GM12878 (cell line): Measurements from ENCODE around the gene HBQ1. TPM values are rescaled to one million over a fixed set of nuclear protein-coding genes. Genes with fewer than 3 reads are reported as not detected.

Experiments used
- CHD2 ChIP-seq: IDR thresholded peaks from 2 replicates; pipeline ENCODE4 v1.6.1; 2011; ENCODE audit warnings: low read depth, low read length, improper control_type of control experiment, borderline replicate concordance
- DPF2 ChIP-seq: fragments of 450-650 bp; IDR thresholded peaks from 2 replicates; pipeline ENCODE4 v1.6.1; 2017; ENCODE audit warnings: mild to moderate bottlenecking
- MEF2B ChIP-seq: fragments of 450-650 bp; IDR thresholded peaks from 2 replicates; pipeline ENCODE4 v1.6.1; 2018; ENCODE audit warnings: mild to moderate bottlenecking, moderate library complexity; ENCODE audit not compliant: partially characterized antibody, poor library complexity, severe bottlenecking
- NBN ChIP-seq: fragments of 450-650 bp; IDR thresholded peaks from 2 replicates; pipeline ENCODE4 v1.6.1; 2016
- PKNOX1 ChIP-seq: fragments of 450-650 bp; IDR thresholded peaks from 2 replicates; pipeline ENCODE4 v1.6.1; 2016; ENCODE audit warnings: mild to moderate bottlenecking
- SMAD5 ChIP-seq: IDR thresholded peaks from 2 replicates; pipeline ENCODE4 v1.6.1; 2016; ENCODE audit warnings: antibody characterized with exemption, low read depth
- ZNF687 ChIP-seq: fragments of 450-650 bp; IDR thresholded peaks from 2 replicates; pipeline ENCODE4 v1.6.1; 2017; ENCODE audit warnings: mild to moderate bottlenecking, moderate library complexity
- polyA plus RNA-seq, 11 experiments: library from polyadenylated mRNA; depleted of rRNA in 4 of 11; unstranded in 6 of 11; stranded (reverse) in 5 of 11; fragments of >200 nt; fragmentation: Nextera tagmentation in 4 of 11; fragmentation: Illumina TruSeq in 1 of 11; extraction: Ambion mirVana in 4 of 11; extraction: Trizol in 1 of 11; gene quantifications; 1 replicate in 1 of 11; 2 replicates in 10 of 11; pipeline versions ENCODE4 v1.2.1 to v1.2.3, GENCODE V29; 2011 to 2016; ENCODE audit warnings: inconsistent platforms in 2 of 11, missing spikeins in 2 of 11, low read depth in 1 of 11
- total RNA-seq, 4 experiments: library from RNA; depleted of rRNA in 3 of 4; stranded (reverse); fragments of >200 nt in 3 of 4; fragmentation: Illumina TruSeq in 1 of 4; extraction: Trizol in 1 of 4; gene quantifications; 2 replicates each; pipeline versions ENCODE4 v1.2.1 to v1.2.3, GENCODE V29; 2013 to 2021
- TF ChIP-seq, protein P1 (sequence below): fragments of 450-650 bp; IDR thresholded peaks from 2 replicates; pipeline ENCODE4 v1.6.1; 2018; ENCODE audit warnings: mild to moderate bottlenecking, low read depth, moderate library complexity; ENCODE audit not compliant: partially characterized antibody

HBQ1 gene
- total and polyA plus RNA-seq, 10 of the 15 experiments (the other 5 are each of a cell fraction or from before 2014, with no cell fraction given) = not detected

DNA sequence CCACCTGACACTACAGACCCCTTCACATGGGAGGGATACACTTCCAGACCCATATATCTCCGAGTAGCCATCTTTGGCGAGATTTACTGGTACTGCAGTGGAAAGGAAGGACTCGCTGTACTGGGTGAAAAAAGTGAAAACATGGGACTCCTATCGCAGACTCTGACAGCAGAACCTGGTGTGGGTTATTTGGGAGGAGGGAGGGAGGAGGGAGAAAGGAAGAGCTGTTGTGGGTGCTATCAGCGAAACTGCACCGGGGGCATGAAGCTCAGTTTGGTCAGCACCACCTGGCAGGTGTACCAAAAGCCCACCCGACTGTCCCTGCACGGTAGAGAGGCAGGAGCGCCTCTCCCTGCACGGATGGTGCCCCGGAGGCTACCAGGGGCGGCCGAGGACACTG lies 5.0 kb downstream of the HBQ1 start (continued):
- TF ChIP-seq, protein P1, sequence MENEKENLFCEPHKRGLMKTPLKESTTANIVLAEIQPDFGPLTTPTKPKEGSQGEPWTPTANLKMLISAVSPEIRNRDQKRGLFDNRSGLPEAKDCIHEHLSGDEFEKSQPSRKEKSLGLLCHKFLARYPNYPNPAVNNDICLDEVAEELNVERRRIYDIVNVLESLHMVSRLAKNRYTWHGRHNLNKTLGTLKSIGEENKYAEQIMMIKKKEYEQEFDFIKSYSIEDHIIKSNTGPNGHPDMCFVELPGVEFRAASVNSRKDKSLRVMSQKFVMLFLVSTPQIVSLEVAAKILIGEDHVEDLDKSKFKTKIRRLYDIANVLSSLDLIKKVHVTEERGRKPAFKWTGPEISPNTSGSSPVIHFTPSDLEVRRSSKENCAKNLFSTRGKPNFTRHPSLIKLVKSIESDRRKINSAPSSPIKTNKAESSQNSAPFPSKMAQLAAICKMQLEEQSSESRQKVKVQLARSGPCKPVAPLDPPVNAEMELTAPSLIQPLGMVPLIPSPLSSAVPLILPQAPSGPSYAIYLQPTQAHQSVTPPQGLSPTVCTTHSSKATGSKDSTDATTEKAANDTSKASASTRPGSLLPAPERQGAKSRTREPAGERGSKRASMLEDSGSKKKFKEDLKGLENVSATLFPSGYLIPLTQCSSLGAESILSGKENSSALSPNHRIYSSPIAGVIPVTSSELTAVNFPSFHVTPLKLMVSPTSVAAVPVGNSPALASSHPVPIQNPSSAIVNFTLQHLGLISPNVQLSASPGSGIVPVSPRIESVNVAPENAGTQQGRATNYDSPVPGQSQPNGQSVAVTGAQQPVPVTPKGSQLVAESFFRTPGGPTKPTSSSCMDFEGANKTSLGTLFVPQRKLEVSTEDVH = no peak
- no peak for TF ChIP-seq ZNF687
- no peak for TF ChIP-seq SMAD5
- no peak for TF ChIP-seq CHD2
- TF ChIP-seq PKNOX1 = no peak
- TF ChIP-seq NBN = no peak
- TF ChIP-seq DPF2 = no peak
- TF ChIP-seq MEF2B = no peak
